ENCODE data around the gene TUSC2.

- TF ChIP-seq CTCF (IDR thresholded peaks at IDR 0.05; ENCODE audit: insufficient read depth, low read depth, low read length): no peak
- TF ChIP-seq EZH2 (IDR thresholded peaks at IDR 0.05; ENCODE audit: insufficient read depth, low read length): no peak
Measured at GRCh38 chr3:50341996-50342650, 14.1 kb upstream of the TUSC2 start.
